Subcutaneous abdominal adipose tissue (tissue), 5 donors: Measurements from ENCODE around the gene RIT2.
A peak's percentile ranks its signal among the peaks of the same experiment; 100 is the strongest.

Experiments
- H3K27ac ChIP-seq: one replicate; pipeline ENCODE4 v1.7.0; 2013; ENCODE audit warnings: low read depth, mild to moderate bottlenecking, inconsistent platforms, low read length, moderate library complexity
- H3K27me3 ChIP-seq, 5 donors: one replicate each; pipeline ENCODE4 v1.7.0; 2013; ENCODE audit warnings: low read length in 5 of 5, inconsistent platforms in 1 of 5; ENCODE audit not compliant: control insufficient read depth in 5 of 5, insufficient read depth in 4 of 5
- H3K36me3 ChIP-seq, 5 donors: one replicate each; pipeline ENCODE4 v1.7.0; 2013; ENCODE audit warnings: low read length in 5 of 5; ENCODE audit not compliant: control insufficient read depth in 5 of 5, insufficient read depth in 5 of 5
- H3K4me1 ChIP-seq, 5 donors: one replicate each; pipeline ENCODE4 v1.7.0; 2013; ENCODE audit warnings: low read length in 5 of 5, mild to moderate bottlenecking in 3 of 5, moderate library complexity in 1 of 5; ENCODE audit not compliant: control insufficient read depth in 5 of 5, insufficient read depth in 5 of 5
- H3K4me3 ChIP-seq, 5 donors: one replicate each; pipeline ENCODE4 v1.7.0; 2013; ENCODE audit warnings: low read length in 5 of 5, low read depth in 1 of 5
- H3K9ac ChIP-seq, 5 donors: one replicate each; pipeline ENCODE4 v1.7.0; 2013; ENCODE audit warnings: low read length in 5 of 5, mild to moderate bottlenecking in 4 of 5, moderate library complexity in 3 of 5
- H3K9me3 ChIP-seq, 5 donors: one replicate each; pipeline ENCODE4 v1.7.0; 2013; ENCODE audit warnings: low read length in 5 of 5; ENCODE audit not compliant: control insufficient read depth in 5 of 5
- donor health status: healthy.
- donor health status: healthy.
- donor health status: healthy.
- donor health status: healthy.
- donor health status: healthy.

RIT2 gene

DNA sequence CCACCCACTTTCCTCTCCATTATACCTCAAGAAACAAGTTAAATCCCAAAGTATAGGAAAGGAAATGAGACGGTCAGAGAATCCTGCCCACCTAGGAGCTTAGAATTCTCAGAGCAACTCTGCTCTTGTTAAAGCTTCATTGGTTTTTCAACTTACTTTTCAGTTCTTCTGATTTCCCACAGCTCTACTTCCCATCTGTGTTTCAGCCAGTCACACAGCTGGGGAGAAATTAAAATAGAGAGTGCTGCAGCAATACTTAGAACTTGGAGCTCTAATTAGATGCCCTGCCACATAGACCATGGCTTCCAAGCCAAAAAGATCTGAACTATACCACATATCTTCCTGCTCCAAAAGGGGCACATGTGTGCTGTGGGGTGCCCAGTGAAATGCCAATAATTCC, 166.7 kb downstream of the RIT2 start:
- no peaks in the 10 kb centered on the region for H3K4me1 ChIP-seq
- no peak overlapping the region for H3K4me3 ChIP-seq
- no peaks in the 10 kb centered on the region for H3K27me3 ChIP-seq
- H3K9ac ChIP-seq, result no peak overlapping the region
- H3K27ac ChIP-seq, result no peak overlapping the region
- H3K9me3 ChIP-seq, result no peaks in the 10 kb centered on the region
- no peaks in the 10 kb centered on the region for H3K36me3 ChIP-seq

DNA sequence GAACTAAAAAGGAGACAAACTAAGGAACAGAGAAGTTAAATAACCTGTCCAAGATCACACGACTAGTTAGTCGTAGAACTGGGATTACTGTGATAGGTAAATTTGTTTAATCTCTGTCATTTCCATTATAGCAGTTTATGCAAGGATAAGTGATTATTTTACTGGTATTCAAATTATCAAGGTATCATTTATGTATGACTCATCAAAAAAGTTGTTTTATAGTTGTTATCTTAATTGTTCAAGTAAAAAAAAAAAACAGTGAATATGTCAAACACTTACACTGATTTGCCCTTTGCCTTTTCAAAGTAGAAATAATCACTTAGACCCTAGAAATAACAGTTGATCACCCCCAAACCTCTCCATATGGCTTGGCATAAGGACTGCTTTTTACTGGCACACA, 173.6 kb downstream of the RIT2 start:
- Histone ChIP-seq H3K4me3 (no peak overlapping the region), H3K36me3 (no peaks in the 10 kb centered on the region), H3K9ac (no peak overlapping the region), H3K27ac (no peak overlapping the region), H3K4me1 (no peaks in the 10 kb centered on the region), H3K27me3 (no peaks in the 10 kb centered on the region), H3K9me3 (peaks cover 0 to 3% (median 0%) of the 10 kb centered on the region in 5 donors)

DNA sequence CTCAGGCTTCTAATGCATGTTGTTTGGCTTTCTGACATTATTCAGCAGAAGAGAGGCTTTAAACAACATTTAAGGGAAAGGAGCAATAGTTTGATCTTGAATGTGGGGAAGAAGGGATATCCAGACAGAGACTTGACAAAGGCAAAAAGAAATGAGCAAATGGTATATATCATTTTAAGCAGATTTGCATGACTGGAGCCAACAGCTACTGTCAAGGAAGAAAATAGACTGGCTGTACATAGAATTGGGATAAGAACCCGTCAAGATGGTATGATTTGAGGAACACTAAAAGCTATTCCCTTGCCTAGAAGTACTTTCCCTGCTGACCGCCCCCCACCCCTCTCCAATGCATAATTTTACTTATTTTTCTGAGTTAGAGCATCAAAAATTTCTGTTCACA, 174.5 kb downstream of the RIT2 start:
- Histone ChIP-seq H3K27ac (no peak overlapping the region), H3K4me3 (no peak overlapping the region), H3K4me1 (no peaks in the 10 kb centered on the region), H3K27me3 (no peaks in the 10 kb centered on the region), H3K9ac (no peak overlapping the region), H3K9me3 (peaks cover 0 to 3% (median 0%) of the 10 kb centered on the region in 5 donors), H3K36me3 (no peaks in the 10 kb centered on the region)

DNA sequence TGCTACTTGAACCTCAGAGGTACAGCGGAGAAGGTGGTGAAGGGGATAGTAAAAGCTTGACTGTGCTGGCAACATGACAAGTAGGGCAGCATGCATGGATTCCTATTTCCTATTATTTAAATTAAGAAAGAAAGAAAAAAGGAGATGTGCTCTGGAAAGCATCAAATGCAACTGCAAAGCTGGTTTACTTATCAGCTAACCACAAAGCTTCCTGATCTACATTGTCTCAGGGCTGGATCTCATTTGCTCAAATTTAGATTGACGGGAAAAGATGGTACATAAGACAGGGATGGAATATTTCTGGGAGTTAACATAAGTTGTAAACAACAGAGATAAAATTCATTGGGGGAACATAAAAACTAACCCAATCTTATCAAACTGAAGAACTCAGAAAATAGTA, 178.0 kb downstream of the RIT2 start:
- peaks cover 0 to 2% (median 0%) of the 10 kb centered on the region in 5 donors for H3K4me1 ChIP-seq
- H3K4me3 ChIP-seq, result no peak overlapping the region
- H3K27me3 ChIP-seq, result no peaks in the 10 kb centered on the region
- no peaks in the 10 kb centered on the region for H3K9me3 ChIP-seq
- H3K9ac ChIP-seq, result no peak overlapping the region
- no peak overlapping the region for H3K27ac ChIP-seq
- no peaks in the 10 kb centered on the region for H3K36me3 ChIP-seq

DNA sequence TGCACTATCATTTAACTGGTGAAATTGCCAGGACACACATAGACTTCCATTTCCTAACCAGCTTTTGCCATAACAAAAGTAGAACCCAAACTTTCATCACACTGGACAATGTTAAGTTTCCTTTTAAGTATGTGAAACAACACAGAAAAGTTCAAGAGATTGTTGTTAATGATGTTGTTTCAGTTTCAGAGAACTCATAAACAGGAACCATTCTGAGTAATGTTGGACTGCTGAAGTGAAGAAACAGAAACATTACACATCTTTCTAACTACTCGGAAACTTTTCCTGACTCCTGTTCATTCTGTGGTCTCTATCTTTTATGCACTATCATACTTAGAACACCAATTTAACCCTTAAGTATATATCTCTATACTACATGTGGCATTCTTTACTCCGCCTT, 179.2 kb downstream of the RIT2 start:
- H3K27ac ChIP-seq, result no peak overlapping the region
- H3K36me3 ChIP-seq, result no peaks in the 10 kb centered on the region
- peaks cover 0 to 9% (median 7%) of the 10 kb centered on the region in 5 donors for H3K4me1 ChIP-seq
- H3K27me3 ChIP-seq, result no peaks in the 10 kb centered on the region
- no peaks in the 10 kb centered on the region for H3K9me3 ChIP-seq
- H3K9ac ChIP-seq, result no peak overlapping the region
- H3K4me3 ChIP-seq, result no peak overlapping the region

DNA sequence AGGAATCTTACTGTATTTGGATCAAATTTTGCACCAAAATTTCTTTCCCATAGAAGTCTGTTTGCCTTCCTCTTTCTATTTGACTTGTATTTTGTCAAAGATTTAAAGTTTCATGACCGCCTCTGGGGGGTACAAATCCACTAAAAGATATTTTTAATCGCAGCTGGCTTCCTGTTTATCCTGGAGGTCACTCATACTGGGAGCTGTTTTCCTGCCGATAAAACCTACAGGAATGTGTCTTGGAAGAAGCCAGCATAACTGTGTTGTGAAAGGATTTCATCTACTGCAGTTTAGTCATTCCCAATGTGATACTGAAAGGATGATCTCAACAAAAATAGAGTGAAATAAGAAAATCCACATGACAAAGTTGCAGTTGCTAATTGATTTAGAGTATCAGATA, 184.0 kb downstream of the RIT2 start:
- Histone ChIP-seq H3K9ac (no peak overlapping the region), H3K27me3 (no peaks in the 10 kb centered on the region), H3K4me3 (peak overlapping the region in 1 of 5 donors; percentile 0), H3K27ac (no peak overlapping the region), H3K36me3 (no peaks in the 10 kb centered on the region), H3K9me3 (no peaks in the 10 kb centered on the region), H3K4me1 (peaks cover 0 to 19% (median 10%) of the 10 kb centered on the region in 5 donors)

DNA sequence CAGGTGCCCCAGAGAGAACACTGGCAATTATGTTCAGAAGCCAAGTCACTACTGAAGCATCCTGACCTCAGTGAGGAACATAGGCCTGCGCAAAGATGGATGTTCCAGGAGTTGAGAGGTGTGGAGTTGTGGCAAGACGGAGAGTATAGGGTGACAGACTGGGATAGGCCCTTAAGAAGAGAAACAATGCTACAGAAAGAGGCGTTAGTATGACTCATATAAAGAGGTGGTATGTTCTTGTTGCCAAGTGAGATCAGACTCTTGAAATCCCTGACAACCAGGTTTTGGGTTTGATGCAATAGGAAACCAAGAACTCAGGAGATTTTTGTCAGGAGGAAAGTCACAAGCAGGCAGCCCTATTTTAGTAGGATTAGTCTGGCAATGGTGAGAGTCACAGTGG, 185.6 kb downstream of the RIT2 start:
- no peak overlapping the region for H3K27ac ChIP-seq
- H3K27me3 ChIP-seq, result no peaks in the 10 kb centered on the region
- H3K4me1 ChIP-seq, result peaks cover 0 to 19% (median 11%) of the 10 kb centered on the region in 5 donors
- no peak overlapping the region for H3K4me3 ChIP-seq
- no peak overlapping the region for H3K9ac ChIP-seq
- no peaks in the 10 kb centered on the region for H3K9me3 ChIP-seq
- H3K36me3 ChIP-seq, result no peaks in the 10 kb centered on the region

DNA sequence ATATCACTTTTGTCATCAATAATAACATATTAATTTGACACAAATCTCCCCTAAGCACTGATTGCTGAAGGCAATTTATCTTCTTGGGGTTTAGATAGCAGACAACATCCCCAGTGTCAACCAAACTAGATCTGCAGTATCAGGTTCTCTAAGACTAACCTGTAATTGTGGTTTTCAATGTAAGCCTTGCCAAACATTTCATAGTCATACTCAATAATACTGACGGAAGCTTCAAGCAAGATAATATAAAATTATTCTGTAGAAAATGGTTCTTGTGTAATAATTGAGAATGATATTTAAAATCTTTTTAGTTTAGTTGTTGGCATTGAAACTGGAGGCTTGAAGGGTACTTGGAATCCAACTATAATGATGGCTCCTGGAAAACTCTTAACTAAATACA, 186.3 kb downstream of the RIT2 start:
- no peak overlapping the region for H3K4me3 ChIP-seq
- peaks cover 0 to 19% (median 13%) of the 10 kb centered on the region in 5 donors for H3K4me1 ChIP-seq
- no peaks in the 10 kb centered on the region for H3K9me3 ChIP-seq
- no peak overlapping the region for H3K9ac ChIP-seq
- H3K36me3 ChIP-seq, result no peaks in the 10 kb centered on the region
- no peaks in the 10 kb centered on the region for H3K27me3 ChIP-seq
- H3K27ac ChIP-seq, result no peak overlapping the region

DNA sequence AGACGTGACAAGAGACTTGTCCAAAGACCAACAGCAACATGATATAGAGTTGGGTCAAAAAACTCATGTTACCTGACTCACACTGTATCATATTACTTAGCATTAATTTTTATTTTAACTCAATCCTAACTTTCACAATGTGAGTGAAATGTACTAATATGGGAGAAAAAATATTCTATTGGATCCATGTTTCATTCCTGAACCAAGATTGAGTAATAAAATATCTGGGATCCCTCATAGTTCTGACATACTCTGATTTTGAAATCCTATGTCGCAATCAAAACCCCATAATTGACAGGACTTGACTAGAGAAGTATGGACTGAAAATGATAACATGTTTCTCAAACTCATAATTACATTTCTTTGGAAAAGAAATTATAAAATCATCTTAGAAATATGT, 190.4 kb downstream of the RIT2 start:
- H3K4me3 ChIP-seq, result no peak overlapping the region
- no peaks in the 10 kb centered on the region for H3K27me3 ChIP-seq
- H3K36me3 ChIP-seq, result no peaks in the 10 kb centered on the region
- H3K9me3 ChIP-seq, result no peaks in the 10 kb centered on the region
- no peak overlapping the region for H3K27ac ChIP-seq
- H3K4me1 ChIP-seq, result peaks cover 0 to 4% (median 0%) of the 10 kb centered on the region in 5 donors
- no peak overlapping the region for H3K9ac ChIP-seq

DNA sequence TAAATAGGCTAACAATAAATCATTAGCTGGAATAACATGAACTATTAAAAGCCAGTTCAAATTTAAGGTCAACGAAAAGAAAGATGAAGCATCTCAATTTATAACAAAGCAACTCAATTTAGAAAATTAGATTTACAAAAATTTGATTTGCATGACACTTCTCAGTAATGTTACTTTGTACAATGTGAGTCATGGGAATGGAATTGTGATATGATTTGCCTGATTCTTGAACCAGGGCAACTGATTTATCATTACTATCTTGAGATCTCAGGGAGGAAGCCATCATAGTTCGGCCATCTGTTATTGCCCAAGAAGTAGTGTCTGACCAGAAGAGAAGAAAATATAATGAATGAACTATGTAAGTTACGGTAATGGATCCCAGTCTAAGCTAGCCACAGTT, 193.1 kb downstream of the RIT2 start:
- H3K4me3 ChIP-seq, result no peak overlapping the region
- H3K9ac ChIP-seq, result no peak overlapping the region
- H3K9me3 ChIP-seq, result no peaks in the 10 kb centered on the region
- no peaks in the 10 kb centered on the region for H3K36me3 ChIP-seq
- peaks cover 0 to 4% (median 0%) of the 10 kb centered on the region in 5 donors for H3K4me1 ChIP-seq
- no peak overlapping the region for H3K27ac ChIP-seq
- H3K27me3 ChIP-seq, result no peaks in the 10 kb centered on the region

DNA sequence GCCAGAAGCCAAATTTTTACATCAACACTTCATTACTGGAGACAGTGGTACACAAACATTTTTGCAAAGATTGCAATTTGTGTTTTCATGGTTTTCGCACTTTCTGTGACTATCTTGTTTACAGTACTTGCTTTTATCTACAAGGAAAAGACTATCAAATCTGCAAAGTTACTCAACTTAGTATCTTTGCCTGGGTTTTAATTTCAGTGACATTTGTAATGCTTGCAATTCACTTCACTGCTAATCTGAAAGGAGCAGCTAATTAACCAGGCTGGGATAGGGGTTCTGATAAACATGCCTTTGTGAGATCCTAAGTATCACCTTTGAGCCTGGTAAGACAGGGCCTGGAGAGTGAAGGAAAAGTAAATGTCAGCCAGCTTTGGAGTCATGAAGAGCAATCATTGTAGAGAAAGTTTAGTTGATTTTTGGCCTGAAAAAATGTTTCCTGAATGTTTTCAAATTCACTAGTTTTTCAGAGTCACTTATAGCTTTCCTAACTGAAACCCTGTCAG, 194.2 kb downstream of the RIT2 start:
- no peak overlapping the region for H3K4me3 ChIP-seq
- H3K27ac ChIP-seq, result no peak overlapping the region
- H3K27me3 ChIP-seq, result no peaks in the 10 kb centered on the region
- H3K9me3 ChIP-seq, result no peaks in the 10 kb centered on the region
- H3K4me1 ChIP-seq, result peaks cover 0 to 4% (median 0%) of the 10 kb centered on the region in 5 donors
- H3K9ac ChIP-seq, result no peak overlapping the region
- no peaks in the 10 kb centered on the region for H3K36me3 ChIP-seq
